ENCODE data around the gene RTCA.

GRCh38 chr1:100250264-100250663 lies 15.8 kb upstream of the RTCA start:
- TF ChIP-seq CTCF (IDR thresholded peaks at IDR 0.05; ENCODE audit: insufficient read depth, low read length) (no peak), POLR2AphosphoS5 (IDR thresholded peaks at IDR 0.05; ENCODE audit: low read depth) (no peak), REST (IDR thresholded peaks at IDR 0.05; ENCODE audit: insufficient replicate concordance, low read depth) (no peak), GABPA (IDR thresholded peaks at IDR 0.05; ENCODE audit: low read depth) (no peak)

Measured in HL-60 (cell line).